HG03354 (cell line): Measurements from ENCODE around the gene MTA1.

Source experiments
- ATAC-seq: cut with Tn5 transposase; IDR thresholded peaks from one replicate; pipeline ENCODE4 v1.9.1; 2021; ENCODE audit warnings: mild to moderate bottlenecking; ENCODE audit not compliant: unreplicated experiment, poor library complexity, severe bottlenecking

Gene MTA1

DNA sequence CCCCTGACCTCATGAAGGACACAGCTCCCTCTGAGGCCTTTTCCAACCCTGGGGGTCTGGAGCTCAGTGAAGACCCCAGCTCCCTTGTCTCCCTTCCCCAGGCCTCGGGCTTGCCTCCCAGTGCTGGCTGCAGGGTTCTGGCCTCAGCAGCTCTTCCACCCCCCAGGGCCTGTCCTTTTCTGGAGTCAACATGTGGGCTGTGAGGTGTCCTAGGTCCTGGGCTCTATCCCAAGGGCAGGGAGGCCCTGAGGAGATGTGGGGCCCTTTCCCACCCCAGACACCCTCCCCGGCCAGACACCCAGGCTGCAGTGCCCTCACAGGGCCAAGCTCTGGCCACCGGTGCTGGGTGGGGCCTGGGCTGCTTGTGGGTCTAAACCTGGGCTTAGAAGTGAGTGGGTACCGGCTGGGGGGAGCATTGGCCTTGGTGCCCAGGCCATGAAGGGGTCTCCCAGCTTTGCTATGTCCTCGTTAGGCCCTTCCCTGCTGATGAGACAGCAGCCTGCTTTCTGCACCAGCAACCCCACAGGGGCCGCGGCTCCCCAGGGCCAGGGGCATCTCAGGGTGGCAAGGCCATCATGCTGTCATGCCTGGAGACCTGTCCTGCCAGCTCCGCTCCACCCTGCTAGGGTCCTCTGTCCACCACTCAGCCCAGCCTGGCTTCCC is 52.3 kb downstream of the MTA1 start:
- no peak for ATAC-seq

GRCh38 chr14:105472486-105472991 is 52.9 kb downstream of the MTA1 start:
- ATAC-seq = no peak

- no peak for ATAC-seq
Observed at GRCh38 chr14:105473033-105473676, 53.5 kb downstream of the MTA1 start.

DNA sequence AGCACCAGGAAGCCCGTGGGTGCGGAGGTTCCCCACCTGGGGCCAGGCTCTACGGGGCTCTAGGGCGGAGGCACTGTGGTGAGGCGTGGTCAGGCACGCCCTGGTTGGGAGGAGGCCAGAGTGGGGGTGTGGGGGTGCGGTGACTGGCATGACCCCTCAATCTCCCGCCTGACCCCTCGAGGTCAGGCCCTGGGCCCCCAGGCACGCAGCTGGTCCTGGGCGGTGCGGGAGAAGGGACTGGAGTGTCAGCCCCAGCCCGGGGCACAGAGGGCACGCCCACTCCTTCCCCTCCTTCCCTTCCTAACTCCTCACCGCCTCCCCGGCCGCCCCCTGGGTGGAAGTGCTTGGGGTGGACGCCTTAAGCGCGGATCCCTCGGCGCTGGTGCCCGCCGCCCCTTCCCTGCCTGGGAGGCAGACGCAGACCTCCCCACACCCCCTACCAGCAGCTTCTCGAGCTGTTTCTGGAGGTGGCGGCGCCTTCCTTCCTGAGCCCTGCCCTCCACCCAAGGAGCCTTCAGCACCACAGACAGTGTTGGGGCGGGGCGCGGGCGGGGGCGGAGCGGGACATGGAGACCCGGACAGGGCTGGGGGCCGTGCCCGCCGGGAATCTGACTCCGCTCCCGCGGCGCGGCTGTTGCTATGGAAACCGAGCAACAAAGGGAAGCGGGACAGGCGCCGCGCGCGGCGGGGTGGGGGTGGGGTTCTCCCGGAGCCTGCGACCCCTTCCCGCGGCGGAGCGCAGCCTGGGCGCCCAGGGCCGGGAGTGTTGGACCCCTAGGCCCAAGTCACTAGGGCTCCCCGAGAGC is 54.3 kb downstream of the MTA1 start:
- no peak for ATAC-seq

- no peak for ATAC-seq
Observed at GRCh38 chr14:105474483-105475268, 55.0 kb downstream of the MTA1 start, which contains the start of gene CRIP2. TSS of gene CRIP2 (plus strand) at chr14:105474821. CDS start at chr14:105474863, 42 bp downstream.

DNA sequence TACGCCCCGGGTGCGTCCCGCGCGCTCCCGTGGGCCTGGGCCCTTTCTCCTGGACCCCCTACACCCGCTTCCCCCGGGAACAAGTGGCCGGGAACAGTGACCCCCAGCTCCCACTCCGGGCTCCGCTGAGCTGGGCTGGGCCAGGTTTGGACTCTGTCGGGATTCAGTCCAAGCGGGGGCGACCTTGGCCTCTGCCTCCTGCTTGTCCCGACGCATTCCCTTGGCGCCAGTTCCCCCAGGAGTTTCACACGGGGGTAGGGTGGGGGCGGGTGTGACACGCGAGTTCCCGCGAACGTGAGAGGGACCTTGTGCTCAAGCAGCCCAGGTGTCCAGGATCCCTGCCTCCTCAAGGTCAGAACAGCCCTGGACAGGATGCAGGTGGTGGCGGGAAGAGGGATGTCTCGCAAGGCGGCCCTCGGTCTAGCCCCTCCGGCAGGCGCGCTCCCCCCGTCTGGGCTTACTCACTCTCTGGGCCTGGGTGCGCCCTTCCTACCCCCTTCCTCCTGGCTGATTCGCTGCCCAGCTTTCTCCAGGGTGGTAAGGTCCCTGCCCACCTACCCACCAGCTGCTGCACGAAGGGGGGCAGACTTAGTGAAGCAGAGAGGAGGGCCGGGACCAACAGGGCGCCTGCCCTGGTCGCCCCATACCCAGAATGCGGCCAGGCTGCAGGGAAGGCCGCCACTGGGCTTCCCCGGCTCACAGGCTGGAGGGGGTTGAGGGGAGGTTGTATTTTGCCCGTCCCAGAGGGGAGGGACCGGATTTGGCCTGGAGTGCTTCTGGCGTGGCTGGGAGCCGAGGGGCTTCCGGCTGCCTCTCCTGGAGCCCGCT is 55.9 kb downstream of the MTA1 start:
- no peak for ATAC-seq

- no peak for ATAC-seq
Observed at GRCh38 chr14:105476097-105476830, 56.6 kb downstream of the MTA1 start.

GRCh38 chr14:105476831-105477659 is 57.4 kb downstream of the MTA1 start:
- no peak for ATAC-seq

DNA sequence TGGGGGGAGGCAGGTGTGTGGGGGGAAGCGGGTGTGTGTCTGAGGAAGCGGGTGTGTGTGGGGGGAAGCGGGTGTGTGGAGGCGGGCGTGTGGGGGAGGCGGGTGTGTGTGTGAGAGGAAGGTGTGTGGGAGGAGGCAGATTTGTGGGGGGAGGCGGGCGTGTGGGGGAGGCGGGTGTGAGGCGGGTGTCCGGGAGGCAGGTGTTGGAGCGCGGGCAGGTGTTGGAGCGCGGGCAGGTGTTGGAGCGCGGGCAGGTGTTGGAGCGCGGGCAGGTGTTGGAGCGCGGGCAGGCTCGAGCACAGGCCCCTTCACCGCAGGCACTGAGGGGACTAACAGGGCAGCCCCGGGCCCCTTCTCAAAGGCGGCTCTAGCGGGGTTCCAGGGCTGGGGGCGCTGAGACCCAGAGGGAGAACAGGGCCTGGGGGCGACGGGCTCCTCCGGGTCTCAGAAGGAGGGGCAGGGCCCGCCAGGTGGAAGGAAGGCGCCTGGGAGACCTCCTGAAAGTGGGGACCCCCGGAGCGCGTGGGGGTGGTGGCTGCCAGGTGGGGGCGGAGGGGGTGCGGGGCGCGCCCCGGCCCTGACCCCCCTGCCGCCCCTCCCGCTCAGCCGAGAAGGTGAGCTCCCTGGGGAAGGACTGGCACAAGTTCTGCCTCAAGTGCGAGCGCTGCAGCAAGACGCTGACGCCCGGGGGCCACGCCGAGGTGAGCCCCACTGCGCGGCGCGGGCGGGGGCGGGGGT is 58.2 kb downstream of the MTA1 start:
- ATAC-seq = no peak

GRCh38 chr14:105478398-105479251 is 59.0 kb downstream of the MTA1 start:
- no peak for ATAC-seq

- ATAC-seq = no peak
Observed at GRCh38 chr14:105479431-105480158, 60.0 kb downstream of the MTA1 start.

- no peak for ATAC-seq
Observed at GRCh38 chr14:105480199-105480746, 60.6 kb downstream of the MTA1 start.

GRCh38 chr14:105480807-105481801 is 61.5 kb downstream of the MTA1 start:
- ATAC-seq = no peak
